NCI-H1105 (cell line): ENCODE results near the gene MAN1A1.

ENCODE experiments used
- DNase-seq: peaks from one replicate; lab custom pipeline; 2025; lab: John Stamatoyannopoulos, UW

MAN1A1 gene

GRCh38 chr6:119325559-119326265 lies 23.8 kb downstream of the MAN1A1 start:
- no peak for DNase-seq

- DNase-seq: no peak
These were observed 24.8 kb downstream of the MAN1A1 start for GRCh38 chr6:119324718-119325117.

GRCh38 chr6:119323931-119324330 lies 25.6 kb downstream of the MAN1A1 start:
- DNase-seq: no peak

DNA sequence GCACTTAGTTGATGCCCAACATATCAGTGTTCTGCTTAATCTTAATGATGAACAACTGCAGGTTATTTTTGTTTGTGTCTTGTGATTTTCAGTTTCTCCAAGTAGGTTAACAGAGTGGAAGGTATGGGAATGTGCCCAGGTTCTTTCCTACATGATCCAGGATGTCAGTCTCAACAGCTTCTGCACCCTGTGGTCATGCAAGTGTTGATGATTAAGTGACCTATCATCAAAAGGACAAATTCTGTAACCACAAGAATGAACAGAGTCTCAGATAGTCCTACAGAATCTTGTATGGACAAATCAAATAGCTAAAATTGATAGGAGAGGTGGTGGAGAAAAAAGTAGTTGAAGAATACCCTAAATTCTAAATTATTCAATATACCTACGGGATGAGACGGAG lies 26.1 kb downstream of the MAN1A1 start:
- no peak for DNase-seq

- DNase-seq: no peak
These were observed 26.7 kb downstream of the MAN1A1 start for GRCh38 chr6:119322715-119323350.

GRCh38 chr6:119322034-119322433 lies 27.5 kb downstream of the MAN1A1 start:
- no peak for DNase-seq

DNA sequence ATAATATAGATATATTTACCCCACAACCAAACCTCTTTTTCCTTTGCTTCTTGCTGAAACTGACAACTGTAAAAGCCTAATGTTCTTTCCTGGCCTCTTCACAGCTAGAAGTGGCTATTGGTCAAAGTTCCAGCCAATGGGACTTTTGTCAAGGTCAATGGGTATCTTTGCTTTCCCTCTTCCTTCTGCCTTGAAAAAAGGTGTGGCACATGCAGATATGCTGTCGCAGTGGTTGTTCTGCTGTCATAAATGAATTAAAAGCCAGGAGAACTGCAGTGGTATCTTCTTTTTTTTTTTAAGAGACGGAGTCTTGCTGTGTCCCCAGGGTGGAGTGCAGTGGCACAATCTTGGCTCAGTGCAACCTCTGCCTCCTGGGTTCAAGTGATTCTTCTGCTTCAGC lies 29.9 kb downstream of the MAN1A1 start:
- DNase-seq: no peak

DNA sequence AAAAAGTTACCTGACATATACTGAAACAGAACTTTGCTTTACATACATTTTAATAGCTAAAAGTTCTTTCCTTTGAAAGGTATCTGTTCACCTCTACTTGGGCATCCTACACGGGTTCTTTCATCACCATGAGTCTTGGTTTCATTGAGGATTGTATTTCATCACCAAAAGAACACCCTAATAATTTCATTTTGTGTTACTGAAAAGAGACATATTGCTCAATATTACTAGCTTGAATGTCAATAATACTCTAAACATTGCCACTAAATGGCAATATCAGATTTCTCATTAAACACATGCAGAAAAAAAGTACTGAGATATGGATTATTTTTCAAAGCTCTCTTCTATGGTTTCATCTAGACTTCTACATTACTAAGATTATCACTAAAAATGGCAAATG lies 30.8 kb downstream of the MAN1A1 start:
- DNase-seq: no peak

DNA sequence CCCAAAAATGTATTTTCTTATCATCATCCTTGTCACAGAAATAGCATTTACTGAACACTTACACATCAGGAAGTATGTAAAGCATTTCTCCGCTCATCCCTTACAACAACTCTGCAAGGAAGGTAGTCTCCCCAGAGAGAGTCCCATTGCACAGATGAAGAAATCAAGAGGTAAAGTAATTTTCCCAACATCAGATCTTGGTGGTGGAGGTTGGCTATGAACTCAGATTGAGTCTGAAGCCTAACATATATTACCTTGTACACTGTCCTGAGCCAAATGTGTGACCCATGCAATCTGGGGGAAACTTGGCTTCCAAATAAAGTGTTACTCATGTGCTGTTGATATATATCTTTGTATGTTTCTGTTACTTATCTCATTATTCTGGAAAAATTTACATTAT lies 31.4 kb downstream of the MAN1A1 start:
- DNase-seq: no peak

DNA sequence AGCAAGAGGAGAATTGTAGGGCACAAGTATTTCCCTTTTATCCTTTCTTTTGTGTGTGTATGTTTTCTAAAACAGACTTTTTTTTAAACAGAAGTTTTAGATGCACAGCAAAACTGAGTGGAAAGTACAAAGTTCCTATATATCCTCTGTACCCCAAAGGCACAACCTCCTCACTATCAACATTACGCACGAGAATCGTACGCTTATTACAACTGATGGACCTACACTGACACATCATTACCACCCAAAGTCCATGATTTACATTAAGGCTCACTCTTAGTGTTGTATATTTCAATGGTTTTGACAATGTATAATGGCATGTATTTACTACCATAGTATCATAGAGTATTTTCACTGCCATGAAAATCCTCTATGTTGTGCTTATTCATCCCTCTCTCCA lies 32.6 kb downstream of the MAN1A1 start:
- DNase-seq: no peak

- no peak for DNase-seq
These were observed 34.7 kb downstream of the MAN1A1 start for GRCh38 chr6:119314885-119315272.

GRCh38 chr6:119313937-119314884 lies 35.4 kb downstream of the MAN1A1 start:
- no peak for DNase-seq

- no peak for DNase-seq
These were observed 36.7 kb downstream of the MAN1A1 start for GRCh38 chr6:119312875-119313338.

DNA sequence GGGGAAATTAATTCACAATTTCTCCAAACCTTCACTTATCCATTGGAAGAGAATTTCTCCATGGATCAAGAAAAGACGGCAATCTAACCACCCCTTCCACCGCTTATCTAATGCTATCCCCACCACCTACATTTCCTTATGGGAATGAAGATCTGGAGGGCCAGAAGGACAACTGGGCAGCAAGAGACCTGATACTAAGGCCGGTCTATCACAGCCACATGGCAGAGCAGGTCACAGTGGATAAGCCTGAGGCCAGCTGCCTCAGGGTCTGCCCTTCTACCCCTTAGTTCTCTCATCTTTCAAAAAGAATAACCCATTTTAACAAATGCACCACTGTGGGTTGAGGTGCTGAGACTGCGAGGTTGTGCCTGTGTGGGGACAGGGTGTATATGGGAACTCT lies 37.1 kb downstream of the MAN1A1 start:
- DNase-seq: no peak

DNA sequence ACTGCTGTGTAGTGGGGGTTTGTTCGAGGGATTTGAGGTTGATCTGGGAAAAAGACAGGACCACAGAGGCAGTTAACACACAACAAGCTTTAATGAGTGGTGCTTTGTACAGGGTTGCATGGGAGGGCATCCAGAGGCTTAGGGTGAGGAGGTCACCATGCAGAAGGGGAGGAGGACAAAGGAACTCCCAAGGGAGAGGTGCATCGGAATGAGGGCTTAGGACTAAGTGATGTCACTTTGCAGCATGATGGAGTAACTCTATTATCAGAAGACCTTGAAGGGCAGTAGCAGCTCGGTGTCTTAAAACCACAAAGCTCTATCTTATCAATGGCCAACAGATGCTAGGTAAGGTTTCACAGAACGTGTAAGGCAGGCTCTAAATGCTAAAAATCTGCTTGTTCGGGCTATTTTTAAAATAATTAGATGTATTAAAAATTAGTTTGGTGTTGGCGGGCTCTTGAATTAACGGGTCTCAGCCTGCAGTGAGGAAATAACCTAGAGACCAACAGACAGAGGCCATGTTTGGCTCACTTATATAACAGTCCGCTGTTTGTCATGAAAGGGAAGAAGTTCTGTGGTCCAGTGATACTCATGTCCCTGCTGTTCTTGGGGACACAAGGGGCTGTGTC lies 37.9 kb downstream of the MAN1A1 start:
- no peak for DNase-seq

GRCh38 chr6:119310486-119311036 lies 39.0 kb downstream of the MAN1A1 start:
- DNase-seq: no peak

DNA sequence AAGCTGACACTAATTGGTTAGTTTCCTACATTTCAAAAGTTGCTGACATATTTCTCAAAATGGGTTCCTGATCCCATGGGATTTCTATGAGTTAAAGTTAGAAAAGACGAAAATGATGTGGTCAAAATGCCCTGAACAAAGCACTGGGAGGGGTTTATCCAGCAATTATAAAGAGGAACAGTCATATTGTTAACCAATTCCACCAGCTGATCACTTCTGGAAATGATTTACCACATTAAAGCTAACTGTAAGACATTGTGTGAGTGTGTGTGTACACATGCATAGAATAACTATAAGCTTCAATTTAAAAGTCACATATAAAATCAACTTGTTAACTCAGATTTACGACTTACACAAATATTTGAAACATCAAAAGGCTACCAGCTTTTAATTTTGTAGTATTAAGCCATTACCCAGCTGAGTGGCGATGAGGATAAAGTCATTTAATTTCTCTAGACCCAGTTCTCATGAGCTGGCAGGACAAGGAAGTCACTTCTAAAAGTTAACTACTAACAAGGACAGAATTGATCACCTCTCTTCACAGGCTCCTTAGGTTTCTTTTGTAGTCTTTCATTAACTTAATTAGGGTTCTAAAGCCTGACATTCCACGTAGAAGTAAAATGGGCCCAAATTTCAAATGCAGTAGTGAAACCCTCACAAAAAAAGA lies 40.4 kb downstream of the MAN1A1 start:
- DNase-seq: no peak

DNA sequence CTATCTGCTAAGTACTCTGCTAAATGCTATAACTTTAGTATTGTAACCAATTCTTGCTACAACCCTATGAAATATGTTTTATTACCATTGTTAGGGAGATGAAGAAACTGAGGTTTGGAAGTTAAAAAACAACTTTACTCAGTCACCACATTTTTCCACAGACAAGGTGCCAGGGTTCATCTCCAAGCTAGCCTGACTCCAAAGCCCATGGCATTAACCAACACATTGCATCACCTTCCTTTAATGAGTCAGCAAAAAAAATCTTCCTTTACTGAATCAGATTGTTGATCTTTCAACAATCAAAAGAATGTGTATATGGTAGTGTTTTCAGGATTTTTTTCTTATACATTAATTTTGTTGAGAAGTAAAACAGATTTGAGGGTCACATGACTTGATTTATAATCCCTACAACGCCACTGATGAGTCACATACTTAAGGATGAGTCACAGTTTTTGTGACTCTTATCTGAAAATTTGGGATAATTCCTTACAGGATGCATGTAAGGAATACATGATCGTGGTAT lies 41.5 kb downstream of the MAN1A1 start:
- DNase-seq: no peak

DNA sequence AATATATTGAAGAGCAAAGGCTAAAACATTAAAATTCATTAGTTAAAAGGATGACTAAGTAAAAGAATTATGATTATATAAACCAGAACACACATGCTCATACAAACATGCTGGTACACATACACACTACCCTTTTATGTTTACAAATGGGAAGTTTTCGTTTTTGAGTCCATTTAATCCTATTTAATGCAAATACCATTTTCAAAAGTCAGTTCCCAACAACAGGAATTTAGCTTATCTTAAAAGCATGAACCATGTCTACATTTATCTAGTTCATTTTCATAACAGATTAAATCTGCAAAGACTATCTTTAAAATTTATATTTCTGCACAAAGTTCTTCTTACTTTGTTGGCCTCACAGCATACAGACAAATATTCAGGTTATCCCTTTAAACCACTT lies 42.5 kb downstream of the MAN1A1 start:
- no peak for DNase-seq

- DNase-seq: no peak
These were observed 43.1 kb downstream of the MAN1A1 start for GRCh38 chr6:119306396-119306968.
